ENCODE measurements around the gene TXNRD1.

GRCh38 chr12:104182621-104183378 is 32.8 kb upstream of the TXNRD1 start:
- no peak for TF ChIP-seq POLR2A (IDR thresholded peaks at IDR 0.05; ENCODE audit: low read length)
- TF ChIP-seq GATA1 (IDR thresholded peaks at IDR 0.05; ENCODE audit: low read depth, low read length): no peak

Measured in erythroblast (primary cell).